NCI-H2196 treated with DMSO at 0.1 percent for 48 hours (cell line): Measurements from ENCODE around the gene GORASP1.

Experiments
- DNase-seq: peaks from one replicate; lab custom pipeline; 2025; ENCODE audit not compliant: unreplicated experiment; lab: John Stamatoyannopoulos, UW

Gene GORASP1

DNA sequence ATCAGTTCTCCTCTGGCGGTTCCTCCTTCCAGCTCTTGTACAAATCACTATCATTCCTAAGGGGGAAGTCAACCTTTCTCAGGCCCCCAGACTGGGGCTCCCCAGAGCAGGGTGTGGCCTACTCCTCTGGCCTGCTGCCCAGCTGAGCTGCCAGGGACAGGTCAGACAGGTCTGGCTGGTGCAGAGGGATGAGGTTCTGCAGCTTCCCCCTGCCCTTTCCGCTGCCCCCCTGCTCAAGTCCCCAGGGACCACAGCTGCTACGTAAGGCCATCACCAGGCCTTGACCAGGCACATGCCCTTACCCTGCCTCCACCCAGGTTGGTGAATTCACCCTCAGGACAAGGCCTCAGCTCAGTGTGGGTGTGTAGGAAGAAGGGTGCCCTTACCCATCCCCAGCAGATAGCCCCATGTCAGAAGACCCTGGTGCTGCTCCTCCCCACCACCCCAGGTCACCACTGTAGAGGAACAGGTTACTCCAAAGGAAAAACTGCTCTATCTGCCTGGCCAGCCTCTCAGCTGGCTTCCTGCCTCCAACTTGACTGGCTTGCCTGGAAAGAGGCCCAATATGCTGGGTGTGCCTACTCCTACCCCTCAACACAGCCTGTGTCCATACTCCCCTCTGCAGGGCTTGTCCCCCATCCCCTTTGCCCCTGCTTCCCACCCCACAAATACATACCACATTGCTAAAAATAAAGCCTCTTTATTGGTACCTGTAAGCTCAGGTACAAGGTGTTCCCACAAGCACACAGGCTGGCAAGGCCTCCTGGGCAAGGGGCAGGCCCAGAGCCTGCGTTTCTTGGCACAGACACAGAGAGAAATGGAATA lies 34.0 kb upstream of the GORASP1 start:
- no peak for DNase-seq

DNA sequence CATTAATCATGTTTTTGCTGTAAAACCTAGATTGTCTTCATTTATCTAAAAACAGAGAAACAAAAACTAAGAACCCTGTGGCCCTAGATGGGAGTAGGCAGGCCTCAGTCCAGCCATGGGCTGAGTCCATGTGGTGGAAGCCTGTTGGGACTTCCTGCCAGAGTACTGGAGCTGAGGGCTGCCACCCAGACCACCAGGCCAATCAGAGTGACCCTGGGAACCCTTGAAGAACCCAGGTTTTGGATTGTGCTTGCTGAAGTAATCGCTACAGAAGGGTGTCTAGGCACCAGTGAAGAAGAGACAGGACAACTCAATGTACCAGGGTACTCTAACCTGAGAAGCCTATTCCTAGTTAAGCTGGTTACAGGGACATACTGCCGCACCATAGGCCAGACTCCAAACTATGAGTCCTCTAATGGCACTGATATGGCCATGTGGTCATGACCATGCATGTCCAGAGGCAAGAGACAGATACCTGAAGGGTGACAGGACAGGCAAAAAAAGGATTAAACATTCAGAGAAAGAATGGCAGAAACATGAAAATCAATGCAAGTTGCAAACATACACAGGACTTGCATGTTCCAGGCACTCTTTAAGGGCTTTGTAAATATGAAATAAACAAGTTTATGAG lies 33.0 kb upstream of the GORASP1 start:
- no peak for DNase-seq

DNA sequence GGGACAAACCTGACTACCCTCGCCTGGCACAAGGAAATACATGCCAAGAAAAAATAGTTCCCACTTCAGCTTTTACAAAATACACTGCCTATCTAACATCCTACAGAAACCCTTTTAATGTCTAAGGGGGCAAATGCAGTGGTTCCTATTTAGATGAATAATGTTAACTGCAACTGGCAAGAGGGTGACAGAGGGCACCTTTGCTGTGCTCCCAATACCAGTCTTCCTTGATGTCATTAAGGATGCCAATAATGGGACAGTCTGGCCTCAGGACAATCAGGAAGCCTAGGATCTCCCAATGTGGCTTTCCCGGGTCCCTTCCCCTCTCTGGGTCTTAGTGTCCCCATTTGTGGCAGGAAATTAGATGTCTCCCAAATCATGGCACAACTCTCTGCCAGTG lies 32.0 kb upstream of the GORASP1 start:
- DNase-seq = no peak

DNA sequence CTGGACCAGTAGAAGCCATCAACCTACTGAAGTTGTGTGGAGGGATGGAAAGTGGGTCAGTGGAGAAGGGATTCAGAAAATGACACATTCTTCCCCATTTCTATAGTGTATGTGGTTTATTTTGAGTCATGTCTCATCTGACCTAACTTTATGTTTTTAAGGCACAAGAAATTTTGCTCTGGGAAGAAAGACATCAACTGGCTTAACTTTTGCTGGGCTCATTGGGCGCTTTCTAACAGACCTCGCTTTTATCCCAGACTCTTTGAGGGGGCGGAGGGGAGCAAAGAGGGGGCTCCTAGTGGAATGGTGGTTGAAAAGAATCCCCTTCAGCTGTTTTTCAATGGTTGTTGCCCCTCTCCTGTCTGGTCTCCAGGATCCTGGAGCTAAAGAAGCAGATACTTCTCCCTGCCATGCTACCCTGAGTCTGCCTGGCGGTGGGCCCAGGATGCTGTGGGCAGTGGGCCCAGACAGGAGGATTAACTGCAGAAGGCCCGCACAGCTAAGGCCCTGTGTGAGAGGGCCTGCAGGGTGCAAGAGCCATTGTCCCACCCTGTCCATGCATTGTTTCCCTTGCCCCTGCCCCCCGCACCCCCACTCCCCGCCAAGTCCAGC lies 31.5 kb upstream of the GORASP1 start:
- DNase-seq = no peak

DNA sequence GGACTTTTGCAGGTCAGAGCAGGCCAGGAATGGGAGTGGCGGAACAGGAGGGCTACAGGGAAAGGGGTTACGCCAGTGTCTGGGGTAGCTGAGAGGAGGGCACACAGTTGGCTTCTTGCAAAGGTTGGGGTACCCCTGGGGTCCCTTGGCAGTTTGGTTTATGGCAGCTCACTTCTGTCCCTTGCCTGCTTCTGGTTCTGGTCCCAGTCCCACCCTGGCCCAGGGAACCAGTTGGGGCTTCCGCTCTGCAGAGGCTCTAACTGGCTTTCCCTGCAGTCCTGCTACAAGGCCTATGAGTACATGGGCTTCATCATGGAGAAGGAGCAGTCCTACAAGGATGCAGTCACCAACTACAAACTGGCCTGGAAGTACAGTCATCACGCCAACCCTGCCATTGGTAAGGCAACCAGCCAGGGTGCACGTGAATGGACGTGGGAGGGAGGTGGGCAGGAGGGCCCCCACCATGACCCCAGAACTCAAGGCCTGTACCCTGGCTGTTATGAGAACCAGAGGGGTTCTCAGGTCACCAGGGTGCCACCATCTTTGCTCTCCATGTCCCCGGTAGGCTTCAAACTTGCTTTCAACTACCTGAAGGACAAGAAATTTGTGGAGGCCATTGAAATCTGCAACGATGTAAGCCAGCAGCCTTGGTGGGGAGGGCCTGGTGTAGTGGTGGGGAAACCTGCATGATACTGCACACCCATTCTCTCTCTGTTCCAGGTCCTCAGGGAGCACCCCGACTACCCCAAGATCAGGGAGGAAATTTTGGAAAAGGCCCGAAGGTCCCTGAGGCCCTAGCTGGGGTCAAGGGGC lies 30.8 kb upstream of the GORASP1 start:
- no peak for DNase-seq

DNA sequence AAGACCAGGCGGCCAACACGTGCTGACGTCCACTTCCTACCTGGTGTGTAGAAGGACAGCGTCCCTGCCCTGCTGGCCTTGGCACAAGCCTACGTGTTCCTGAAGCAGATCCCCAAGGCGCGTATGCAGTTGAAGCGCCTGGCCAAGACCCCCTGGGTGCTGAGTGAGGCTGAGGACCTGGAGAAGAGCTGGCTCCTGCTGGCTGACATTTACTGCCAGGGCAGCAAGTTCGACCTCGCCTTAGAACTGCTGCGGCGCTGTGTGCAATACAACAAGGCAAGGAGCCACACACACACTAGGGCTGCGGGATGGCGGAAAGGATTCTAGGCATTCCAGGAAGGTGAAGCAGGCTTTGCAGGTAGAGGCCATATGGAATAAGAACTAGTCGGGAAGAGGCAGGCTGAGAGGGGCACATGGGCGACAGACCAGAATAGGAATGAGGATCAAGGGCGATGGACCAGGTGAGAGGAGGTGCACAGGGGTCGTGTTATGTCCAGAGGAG lies 30.1 kb upstream of the GORASP1 start:
- DNase-seq = no peak

DNA sequence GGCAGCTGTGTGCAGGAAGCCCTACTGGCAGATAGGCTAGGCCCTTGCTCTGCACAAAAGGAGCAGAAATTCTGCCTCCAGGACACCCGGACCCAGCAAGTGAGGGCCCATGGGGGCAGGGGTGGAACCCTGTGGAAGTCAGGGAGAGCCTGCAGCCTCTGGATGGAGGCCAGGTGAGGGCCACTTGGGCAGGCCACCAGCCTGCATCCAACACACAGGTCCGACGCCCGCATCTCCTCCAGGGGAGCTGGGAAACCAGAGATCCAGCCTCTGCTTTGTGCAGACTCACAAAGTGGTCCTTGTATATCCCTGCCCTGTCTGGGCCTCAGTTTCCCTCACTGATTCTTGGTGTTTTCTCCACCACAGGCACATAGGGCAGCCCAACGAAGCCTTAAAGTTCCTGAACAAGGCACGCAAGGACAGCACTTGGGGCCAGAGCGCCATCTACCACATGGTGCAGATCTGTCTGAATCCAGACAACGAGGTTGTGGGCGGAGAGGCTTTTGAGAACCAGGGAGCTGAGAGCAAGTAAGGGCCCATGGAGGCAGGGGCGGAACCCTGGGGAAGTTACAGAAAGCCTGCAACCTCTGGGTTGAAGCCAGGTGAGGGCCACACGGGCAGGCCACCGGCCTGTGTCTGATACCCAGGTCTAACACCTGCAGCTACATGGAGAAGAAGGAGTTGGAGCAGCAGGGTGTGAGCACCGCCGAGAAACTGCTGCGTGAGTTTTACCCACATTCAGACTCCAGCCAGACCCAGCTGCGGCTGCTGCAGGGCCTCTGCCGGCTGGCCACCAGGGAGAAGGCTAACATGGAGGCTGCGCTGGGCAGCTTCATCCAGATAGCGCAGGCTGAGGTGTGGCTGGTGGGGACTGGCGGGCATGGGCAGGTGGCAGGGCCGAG lies 29.4 kb upstream of the GORASP1 start:
- DNase-seq = no peak

DNA sequence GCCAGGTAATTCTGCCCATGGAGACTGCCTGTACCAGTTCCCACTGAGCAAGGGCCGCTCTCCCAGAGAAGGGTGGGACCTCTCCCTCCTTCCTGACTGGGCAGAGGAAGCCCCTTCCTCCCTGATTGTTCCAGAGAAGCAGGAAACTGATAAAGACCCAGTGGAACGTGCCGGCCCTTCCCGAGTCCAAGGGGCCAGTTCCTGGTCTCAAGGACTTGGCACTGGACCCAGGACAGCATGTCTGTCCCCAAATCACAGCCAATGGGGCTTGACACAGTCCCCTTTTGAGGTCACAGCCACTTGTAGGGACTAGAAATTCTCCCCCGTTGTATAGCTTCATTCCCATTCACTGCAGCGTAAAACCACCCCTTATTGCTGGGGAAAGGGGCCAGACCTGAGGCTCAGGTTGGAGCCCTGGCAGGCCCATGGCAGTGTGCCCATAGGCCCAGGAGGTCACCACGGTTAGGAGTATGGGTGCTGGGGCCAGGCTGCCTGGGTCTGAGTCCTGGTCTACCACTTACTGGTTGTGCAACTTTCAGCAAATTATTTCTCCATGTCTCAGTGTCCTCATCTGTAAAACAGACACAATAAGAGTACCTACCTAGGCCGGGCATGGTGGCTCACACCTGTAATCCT lies 27.9 kb upstream of the GORASP1 start:
- no peak for DNase-seq

DNA sequence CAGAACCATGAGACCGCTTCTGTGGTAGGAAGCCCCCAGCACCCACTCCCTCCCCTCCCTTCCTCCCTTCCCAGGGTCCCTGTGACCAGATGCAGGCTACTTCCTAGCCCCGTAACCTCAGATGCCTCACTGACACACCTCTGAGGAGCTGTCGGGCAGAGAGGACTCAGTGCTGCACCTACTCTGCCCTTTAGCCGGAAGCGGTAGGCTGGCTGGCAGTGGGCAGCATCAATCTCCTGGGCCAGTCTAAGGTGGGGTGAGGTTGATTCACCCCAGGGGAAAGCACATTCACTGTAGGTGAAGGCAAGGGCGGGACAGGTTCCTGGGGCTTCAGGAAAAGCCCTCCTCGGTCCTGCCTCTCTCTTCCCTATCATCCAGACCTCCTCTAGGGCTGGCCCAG lies 26.9 kb upstream of the GORASP1 start:
- DNase-seq = no peak

DNA sequence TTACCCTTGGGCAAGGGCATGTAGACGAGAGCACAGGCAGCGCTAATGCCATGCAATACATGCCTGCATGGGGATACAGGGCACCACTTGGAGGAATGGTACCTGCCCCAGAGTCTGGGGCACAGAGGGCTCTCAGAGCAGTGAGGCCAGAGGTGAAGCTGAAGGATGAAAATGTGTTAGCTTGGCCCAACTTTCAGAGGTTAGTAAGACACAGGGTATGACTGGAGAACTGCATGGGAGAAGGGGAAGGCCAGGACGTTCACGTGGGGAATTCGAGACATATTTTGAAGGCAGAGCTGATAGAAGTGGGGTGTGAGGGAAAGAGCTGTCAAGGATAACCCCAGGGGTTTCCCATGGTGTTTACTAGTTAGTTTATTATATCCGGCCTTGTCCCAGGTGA lies 26.4 kb upstream of the GORASP1 start:
- no peak for DNase-seq

DNA sequence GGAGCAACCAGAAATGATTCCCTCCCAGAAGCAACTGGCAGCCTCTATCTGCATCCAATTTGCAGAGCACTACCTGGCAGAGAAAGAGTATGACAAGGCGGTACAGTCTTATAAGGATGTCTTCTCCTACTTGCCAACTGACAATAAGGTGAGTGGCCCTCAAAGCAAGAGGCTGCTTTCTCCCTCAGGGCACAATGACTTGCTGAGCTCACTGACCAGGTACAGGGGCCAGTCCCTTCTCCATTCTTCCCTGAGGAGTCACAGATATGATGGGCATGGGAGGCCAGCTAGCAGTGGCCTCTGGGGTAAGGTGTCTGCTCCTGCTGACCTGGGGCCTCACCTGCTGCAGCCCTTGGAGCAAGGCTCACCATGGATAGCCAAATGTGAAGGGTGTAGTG lies 25.7 kb upstream of the GORASP1 start:
- DNase-seq = no peak

DNA sequence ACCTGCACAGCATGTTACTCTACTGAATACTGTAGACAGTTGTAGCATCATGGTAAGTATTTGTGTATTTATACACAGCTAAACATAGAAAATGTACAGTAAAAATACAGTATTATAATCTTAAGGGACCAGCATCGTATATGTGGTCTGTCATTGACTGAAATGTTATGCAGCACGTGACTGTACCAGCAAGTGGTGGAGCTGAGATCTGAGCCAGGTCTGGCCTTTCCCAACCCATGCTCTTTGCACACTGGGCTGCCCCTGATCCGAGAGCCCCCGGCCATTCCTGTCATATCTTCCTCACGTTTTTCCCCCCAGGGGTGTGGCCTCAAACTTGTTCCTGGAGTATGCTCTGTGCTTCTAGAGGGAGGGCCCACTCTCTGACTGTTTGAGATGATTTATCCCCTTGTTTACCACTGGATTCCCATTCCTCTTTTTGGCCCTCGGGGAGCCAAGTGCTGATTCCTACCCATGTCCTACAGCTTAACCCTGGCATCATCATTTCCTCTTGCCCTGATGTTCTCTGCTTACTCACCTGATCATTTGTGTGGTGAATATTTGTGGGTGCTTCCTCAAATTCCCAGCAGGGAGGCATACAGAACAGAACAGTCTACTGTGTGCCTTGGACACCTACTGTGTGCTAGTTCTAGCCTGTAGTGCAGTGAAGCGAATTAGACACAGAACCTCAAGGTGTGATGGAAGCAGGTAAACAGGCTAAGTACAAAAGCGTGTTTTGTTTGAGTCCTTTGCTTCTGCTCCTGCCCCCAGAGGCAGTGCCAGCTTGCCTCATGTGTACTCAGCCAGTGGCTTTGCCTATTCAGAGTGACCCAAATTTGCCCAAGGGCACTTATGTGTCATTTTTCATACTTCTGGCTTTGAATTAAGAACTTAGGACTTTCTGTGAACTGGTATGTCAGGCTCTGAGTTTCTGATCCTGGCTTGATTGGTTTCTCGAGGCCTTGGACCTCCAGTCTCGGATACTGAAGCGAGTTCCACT lies 25.0 kb upstream of the GORASP1 start:
- DNase-seq = no peak

DNA sequence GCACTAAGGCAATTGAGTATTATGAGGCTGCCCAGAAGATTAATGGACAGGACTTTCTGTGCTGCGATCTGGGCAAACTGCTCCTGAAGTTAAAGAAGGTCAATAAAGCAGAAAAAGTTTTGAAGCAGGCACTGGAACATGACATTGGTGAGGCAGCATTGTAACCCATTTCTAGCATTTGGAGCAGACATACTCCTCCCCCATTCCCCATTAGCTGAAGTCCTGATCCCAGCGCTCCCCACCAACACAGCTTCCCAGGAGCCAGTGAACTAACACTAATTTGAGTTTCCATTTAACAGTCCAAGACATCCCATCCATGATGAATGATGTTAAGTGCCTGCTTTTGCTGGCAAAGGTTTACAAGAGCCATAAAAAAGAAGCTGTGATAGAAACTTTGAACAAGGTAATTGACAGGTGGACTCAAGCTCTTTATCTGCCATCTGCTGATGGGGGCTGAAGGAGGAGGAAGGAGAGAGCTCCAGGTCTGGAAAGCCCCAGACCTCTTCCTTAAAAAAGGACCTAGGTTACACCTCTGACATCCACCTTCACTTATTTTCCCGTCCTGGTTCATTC lies 23.4 kb upstream of the GORASP1 start:
- DNase-seq = no peak

DNA sequence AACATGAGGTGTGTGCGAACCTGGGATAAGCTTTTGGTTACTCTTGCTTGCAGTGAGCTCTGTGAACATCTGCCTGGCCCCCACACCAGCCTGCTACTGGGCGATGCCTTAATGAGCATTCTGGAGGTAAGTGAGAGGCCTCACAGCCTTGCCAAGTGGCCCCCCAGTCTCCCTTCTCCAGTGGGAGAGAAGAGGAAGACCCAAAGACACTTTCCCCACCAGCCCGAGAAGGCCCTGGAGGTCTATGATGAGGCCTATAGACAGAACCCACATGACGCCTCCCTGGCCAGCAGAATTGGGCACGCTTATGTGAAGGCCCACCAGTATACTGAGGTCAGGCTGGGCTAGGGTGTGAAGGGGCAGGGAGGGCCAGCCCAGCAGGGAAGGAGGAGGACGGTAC lies 22.6 kb upstream of the GORASP1 start:
- no peak for DNase-seq

DNA sequence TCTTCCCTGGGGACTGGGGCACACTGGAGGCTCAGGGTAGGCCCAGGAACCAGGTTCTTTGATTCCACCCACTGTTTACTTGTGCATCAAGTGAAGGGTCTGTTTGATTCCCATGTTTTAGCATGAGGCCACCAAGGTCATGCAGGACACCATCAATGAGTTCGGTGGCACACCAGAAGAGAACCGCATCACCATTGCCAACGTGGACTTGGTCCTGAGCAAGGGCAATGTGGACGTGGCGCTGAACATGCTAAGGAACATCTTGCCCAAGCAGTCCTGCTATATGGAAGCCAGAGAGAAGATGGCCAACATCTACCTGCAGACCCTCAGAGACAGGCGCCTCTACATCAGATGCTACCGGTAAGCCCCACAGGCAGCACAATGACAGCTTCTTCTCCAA lies 21.5 kb upstream of the GORASP1 start:
- no peak for DNase-seq

DNA sequence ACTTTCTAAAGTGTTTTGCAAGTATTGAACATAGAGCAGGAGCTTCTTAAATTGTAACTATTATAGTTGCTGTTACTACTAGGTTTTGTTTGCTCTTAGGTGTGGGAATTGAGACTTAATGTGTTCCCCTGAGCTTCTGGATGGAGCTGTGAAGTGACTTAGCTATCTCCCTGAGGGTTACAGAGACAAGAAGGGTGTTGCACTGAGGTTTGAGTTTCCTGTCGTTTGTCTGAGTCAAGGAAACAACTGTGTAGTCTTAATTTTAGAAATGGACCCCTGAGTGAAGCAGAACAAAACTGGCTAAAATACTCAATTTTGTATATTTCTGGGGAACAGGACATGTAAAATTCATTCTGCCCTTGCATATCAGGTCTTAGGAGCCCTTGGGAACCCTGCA lies 20.5 kb upstream of the GORASP1 start:
- no peak for DNase-seq

DNA sequence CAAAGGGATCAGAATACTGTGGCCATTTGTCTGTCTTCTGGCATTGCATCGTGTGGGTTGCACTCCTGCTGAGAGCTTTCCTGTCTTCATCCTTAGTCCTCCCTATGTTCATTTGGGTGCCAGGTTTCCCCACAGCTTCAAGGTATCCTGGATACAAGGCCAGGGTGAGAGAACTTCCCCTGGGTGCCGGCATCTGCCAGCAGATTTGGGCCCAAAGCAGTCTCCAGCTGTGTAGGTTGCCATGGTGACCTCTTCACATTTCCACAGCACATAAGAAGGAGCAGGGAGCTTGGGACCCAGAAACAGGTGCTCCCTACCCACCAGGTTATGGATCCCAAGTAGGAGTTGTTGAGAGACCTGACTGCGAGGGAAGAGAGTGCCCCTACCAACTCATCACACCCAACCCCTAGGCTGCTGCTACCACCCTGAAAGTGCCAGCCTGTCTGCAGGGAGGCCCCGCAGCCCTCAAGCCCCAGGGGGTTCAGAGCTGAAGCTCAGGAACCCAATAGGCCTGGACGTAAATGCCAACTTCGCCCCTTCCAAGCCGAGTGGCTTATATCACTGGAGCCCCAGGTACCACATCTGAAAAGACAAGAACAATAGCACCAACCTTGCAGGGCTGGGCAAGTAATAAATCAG lies 20.0 kb upstream of the GORASP1 start:
- no peak for DNase-seq

DNA sequence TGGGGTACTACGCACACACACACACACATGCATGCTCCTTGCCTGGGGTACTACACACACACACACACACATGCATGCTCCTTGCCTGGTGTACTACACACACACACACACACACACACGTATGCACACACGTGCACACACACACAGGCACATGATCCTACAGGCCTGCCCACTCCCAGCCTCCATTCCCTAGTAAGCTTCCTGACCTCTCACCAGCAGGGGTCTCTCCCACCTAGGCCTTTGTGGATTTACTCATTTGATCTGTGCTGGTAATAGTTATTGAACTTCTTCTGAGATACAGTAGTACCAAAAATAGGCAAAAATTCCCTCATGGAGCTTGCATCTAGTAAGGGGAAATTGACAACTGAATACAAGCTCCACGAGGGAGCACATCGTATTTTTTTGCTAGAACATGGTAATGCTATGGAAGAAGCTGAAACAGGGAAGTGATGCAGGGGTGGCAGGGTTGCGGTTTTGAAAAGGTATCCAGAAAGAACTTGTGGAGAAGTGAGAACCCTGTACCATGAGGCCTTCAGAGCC lies 19.2 kb upstream of the GORASP1 start:
- no peak for DNase-seq
